Measurements from ENCODE around the gene NPHP4.

Gene NPHP4

DNA sequence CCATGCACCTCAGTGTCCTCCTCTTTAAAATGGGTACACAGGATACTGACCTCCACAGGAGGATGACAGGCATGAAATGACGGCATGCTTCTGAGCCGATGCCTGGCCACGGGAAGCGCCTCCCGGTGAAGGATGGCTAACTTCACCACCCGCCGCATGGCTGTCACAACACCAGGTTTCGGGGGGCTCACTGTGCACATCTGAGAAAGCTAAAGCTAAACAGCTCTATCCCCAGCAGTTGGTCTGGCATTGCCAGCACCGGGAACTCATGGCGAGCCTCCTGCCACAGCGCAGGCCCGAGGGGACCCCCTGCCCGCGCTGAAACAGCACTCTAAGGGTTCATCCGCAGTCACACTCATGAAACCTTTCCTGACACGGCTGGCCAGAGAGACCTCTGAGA lies 16.0 kb downstream of the NPHP4 start:
- H3K27ac ChIP-seq, result no peak overlapping the region
- no peak overlapping the region for H2AFZ ChIP-seq
- H3K9me3 ChIP-seq (ENCODE audit: control insufficient read depth, low read length), result no peaks in the 10 kb centered on the region

DNA sequence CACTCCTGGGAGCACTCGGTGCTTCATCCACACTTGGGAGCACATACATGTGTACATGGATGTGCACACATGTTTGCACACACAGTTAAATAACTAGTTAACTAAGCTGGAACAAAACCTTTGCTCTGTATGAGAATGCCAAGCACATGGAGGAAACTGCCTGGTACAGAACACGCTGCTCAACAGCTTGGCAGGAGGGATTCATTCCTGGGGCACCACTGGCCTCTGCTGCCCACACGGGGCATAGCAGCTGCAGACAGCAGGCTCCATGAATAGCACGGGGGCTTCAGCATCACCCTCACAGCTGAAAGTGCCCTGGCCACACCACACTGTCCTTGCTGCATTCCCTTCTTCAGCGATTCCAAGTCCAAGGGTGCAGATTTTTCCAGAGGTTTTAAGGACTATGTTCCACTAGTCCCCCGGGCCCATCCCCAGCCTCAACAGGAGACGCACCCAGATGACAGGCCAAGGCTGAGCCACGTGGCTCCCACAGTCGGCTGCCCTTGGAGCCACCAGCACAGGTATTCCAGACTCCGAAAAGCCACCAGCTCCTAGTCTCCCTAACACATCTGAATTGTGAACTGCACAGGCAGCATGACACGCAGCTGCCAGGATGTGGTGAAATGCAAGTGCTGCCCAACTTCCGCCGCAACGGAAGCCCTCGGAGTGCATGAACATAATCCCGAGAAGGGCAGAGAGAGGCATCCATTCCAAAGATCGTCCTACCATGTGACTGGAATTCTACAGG lies 16.9 kb downstream of the NPHP4 start:
- H3K36me3 ChIP-seq (ENCODE audit: control insufficient read depth, insufficient read depth, low read length), result no peaks in the 10 kb centered on the region
- H3K79me2 ChIP-seq, result no peaks in the 10 kb centered on the region
- H3K4me2 ChIP-seq (ENCODE audit: low read length), result no peak overlapping the region
- H3K9ac ChIP-seq, result no peak overlapping the region
- H3K4me3 ChIP-seq (ENCODE audit: low read depth, low read length), result no peak overlapping the region
- H3K27ac ChIP-seq, result no peak overlapping the region
- no peaks in the 10 kb centered on the region for H3K4me1 ChIP-seq
- no peaks in the 10 kb centered on the region for H3K27me3 ChIP-seq (ENCODE audit: control insufficient read depth, insufficient read depth, low read length)
- H2AFZ ChIP-seq, result no peak overlapping the region
- TF ChIP-seq, protein P1, sequence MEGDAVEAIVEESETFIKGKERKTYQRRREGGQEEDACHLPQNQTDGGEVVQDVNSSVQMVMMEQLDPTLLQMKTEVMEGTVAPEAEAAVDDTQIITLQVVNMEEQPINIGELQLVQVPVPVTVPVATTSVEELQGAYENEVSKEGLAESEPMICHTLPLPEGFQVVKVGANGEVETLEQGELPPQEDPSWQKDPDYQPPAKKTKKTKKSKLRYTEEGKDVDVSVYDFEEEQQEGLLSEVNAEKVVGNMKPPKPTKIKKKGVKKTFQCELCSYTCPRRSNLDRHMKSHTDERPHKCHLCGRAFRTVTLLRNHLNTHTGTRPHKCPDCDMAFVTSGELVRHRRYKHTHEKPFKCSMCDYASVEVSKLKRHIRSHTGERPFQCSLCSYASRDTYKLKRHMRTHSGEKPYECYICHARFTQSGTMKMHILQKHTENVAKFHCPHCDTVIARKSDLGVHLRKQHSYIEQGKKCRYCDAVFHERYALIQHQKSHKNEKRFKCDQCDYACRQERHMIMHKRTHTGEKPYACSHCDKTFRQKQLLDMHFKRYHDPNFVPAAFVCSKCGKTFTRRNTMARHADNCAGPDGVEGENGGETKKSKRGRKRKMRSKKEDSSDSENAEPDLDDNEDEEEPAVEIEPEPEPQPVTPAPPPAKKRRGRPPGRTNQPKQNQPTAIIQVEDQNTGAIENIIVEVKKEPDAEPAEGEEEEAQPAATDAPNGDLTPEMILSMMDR (IDR thresholded peaks at IDR 0.05), result peak; percentile 32
- H3K9me3 ChIP-seq (ENCODE audit: control insufficient read depth, low read length), result no peaks in the 10 kb centered on the region

More for the DNA sequence above, 16.0 kb downstream of the NPHP4 start:
- Histone ChIP-seq H3K4me2 (ENCODE audit: low read length) (no peak overlapping the region), H3K79me2 (no peaks in the 10 kb centered on the region), H3K4me1 (no peaks in the 10 kb centered on the region), H3K27me3 (ENCODE audit: control insufficient read depth, insufficient read depth, low read length) (no peaks in the 10 kb centered on the region), H3K9ac (no peak overlapping the region), H3K36me3 (ENCODE audit: control insufficient read depth, insufficient read depth, low read length) (no peaks in the 10 kb centered on the region), H3K4me3 (ENCODE audit: low read depth, low read length) (no peak overlapping the region)
- TF ChIP-seq, protein P1 (IDR thresholded peaks at IDR 0.05), result no peak

DNA sequence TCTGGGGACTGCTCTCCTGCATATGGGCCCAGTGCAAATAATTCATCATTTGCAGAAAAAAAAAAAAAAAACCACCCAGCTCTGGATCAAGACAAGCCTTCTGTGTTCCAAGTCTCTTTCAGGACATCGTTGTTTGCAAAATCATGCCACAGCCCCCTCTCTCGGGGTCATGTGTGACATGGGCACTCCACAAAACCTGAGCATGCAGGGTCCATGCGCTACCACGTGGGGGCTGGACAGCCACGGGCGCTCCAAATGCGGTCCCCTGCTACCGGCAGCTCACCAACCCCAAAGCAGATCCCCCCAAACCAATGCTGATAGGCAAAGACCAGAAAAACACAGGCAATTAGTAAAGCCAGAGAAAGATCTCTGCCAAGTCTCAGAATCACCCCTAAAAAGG lies 17.6 kb downstream of the NPHP4 start:
- Histone ChIP-seq H3K36me3 (ENCODE audit: control insufficient read depth, insufficient read depth, low read length) (no peaks in the 10 kb centered on the region), H3K27me3 (ENCODE audit: control insufficient read depth, insufficient read depth, low read length) (no peaks in the 10 kb centered on the region)

DNA sequence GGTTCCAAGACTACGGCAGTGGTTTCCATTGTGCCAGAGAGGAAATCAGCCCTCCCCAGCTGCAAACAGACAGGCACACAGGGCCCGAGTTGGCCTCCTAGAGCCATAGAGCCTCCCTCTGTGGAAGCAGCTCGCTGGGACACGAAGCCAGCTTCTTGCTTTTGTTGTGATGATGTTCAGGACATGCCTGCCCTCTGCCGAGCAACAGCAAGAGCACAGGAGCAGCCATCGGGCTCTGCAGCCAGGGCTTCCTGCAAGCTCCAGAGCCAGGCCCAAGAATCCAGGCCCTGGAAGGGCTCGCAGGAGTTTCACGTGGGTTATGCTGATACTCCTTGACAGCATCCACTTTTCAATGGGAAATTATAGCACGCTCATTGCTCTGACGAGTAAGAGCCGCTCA lies 18.5 kb downstream of the NPHP4 start:
- no peaks in the 10 kb centered on the region for H3K4me1 ChIP-seq
- TF ChIP-seq, protein P1 (IDR thresholded peaks at IDR 0.05), result no peak
- no peak overlapping the region for H3K4me3 ChIP-seq (ENCODE audit: low read depth, low read length)
- H2AFZ ChIP-seq, result no peak overlapping the region
- no peaks in the 10 kb centered on the region for H3K27me3 ChIP-seq (ENCODE audit: control insufficient read depth, insufficient read depth, low read length)
- H3K27ac ChIP-seq, result no peak overlapping the region
- H3K4me2 ChIP-seq (ENCODE audit: low read length), result no peak overlapping the region
- H3K36me3 ChIP-seq (ENCODE audit: control insufficient read depth, insufficient read depth, low read length), result no peaks in the 10 kb centered on the region
- no peaks in the 10 kb centered on the region for H3K9me3 ChIP-seq (ENCODE audit: control insufficient read depth, low read length)
- no peak overlapping the region for H3K9ac ChIP-seq
- H3K79me2 ChIP-seq, result no peaks in the 10 kb centered on the region

More for the DNA sequence above, 17.6 kb downstream of the NPHP4 start:
- TF ChIP-seq, protein P1 (IDR thresholded peaks at IDR 0.05), result no peak
- Histone ChIP-seq H3K9ac (no peak overlapping the region), H3K4me3 (ENCODE audit: low read depth, low read length) (no peak overlapping the region), H3K4me1 (no peaks in the 10 kb centered on the region), H2AFZ (no peak overlapping the region), H3K79me2 (no peaks in the 10 kb centered on the region), H3K27ac (no peak overlapping the region), H3K4me2 (ENCODE audit: low read length) (no peak overlapping the region), H3K9me3 (ENCODE audit: control insufficient read depth, low read length) (no peaks in the 10 kb centered on the region)

DNA sequence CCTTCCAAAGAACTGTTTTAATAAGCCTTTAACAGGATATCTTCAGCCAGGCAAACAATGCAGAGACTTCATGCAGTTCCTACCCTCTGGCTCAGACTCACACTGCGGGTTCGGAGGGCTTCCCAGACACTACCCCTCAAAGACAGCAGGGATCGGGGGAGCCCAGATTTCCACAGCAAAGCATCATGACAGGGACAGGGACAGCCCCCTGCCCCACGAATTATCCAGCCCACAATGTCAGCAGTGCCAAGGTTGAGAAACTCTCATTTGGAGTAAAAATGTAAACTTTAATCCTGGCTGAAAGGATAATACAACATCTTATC lies 20.1 kb downstream of the NPHP4 start:
- no peaks in the 10 kb centered on the region for H3K36me3 ChIP-seq (ENCODE audit: control insufficient read depth, insufficient read depth, low read length)
- no peaks in the 10 kb centered on the region for H3K9me3 ChIP-seq (ENCODE audit: control insufficient read depth, low read length)
- TF ChIP-seq, protein P1 (IDR thresholded peaks at IDR 0.05), result no peak
- H2AFZ ChIP-seq, result no peak overlapping the region
- H3K79me2 ChIP-seq, result no peaks in the 10 kb centered on the region
- no peak overlapping the region for H3K4me2 ChIP-seq (ENCODE audit: low read length)
- H3K27me3 ChIP-seq (ENCODE audit: control insufficient read depth, insufficient read depth, low read length), result no peaks in the 10 kb centered on the region
- no peak overlapping the region for H3K27ac ChIP-seq
- H3K4me1 ChIP-seq, result no peaks in the 10 kb centered on the region
- H3K4me3 ChIP-seq (ENCODE audit: low read depth, low read length), result no peak overlapping the region
- H3K9ac ChIP-seq, result no peak overlapping the region
